ENCODE results near the gene CLIP1.

DNA sequence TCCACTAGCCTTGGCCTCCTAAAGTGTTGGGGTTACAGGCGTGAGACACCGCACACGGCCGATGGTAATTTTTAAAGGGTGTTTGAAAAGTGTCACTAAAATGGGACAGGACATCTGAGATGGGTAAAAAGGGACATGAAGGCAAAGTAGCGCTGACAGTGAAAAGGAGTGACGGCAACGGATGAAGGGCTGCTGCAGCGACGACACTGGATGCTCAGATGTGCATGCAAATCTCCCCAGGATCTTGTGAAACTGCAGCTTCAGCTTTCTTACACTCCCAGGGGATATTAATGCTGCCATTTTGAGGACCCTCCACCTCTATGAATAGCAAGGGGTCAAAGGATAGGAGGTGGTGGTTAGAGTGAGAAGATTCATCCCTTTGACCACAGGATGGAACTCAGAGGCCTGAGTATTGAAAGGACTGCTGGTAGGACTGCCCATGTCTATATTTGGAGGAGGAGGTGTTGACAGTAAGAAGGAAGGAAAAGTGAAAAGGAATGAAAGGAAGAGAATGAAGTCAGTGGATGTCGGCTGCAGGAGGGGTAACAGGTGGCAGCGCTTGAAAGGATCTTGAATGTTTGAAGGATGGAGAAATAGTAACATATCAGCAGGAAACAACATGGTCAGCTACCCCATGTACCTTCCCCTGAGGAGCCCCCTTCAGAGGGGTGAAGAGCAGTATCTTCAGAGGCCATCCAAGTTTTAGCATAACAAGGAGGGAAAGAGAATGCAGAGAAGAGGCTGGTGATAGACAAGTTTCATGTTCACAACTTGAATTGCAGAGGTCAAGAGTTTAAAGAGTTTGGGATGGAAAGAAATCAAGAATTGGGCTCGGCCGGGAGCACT is 37.1 kb downstream of the CLIP1 start:
- TF ChIP-seq TEAD4 (IDR thresholded peaks at IDR 0.05) (no peak), TAF1 (IDR thresholded peaks at IDR 0.05; ENCODE audit: low read depth) (no peak), RAD21 (IDR thresholded peaks at IDR 0.05; ENCODE audit: low read depth) (no peak), YY1 (IDR thresholded peaks at IDR 0.05; ENCODE audit: low read depth) (no peak), TCF12 (IDR thresholded peaks at IDR 0.05; ENCODE audit: low read depth) (no peak)
- TF ChIP-seq, protein P1, sequence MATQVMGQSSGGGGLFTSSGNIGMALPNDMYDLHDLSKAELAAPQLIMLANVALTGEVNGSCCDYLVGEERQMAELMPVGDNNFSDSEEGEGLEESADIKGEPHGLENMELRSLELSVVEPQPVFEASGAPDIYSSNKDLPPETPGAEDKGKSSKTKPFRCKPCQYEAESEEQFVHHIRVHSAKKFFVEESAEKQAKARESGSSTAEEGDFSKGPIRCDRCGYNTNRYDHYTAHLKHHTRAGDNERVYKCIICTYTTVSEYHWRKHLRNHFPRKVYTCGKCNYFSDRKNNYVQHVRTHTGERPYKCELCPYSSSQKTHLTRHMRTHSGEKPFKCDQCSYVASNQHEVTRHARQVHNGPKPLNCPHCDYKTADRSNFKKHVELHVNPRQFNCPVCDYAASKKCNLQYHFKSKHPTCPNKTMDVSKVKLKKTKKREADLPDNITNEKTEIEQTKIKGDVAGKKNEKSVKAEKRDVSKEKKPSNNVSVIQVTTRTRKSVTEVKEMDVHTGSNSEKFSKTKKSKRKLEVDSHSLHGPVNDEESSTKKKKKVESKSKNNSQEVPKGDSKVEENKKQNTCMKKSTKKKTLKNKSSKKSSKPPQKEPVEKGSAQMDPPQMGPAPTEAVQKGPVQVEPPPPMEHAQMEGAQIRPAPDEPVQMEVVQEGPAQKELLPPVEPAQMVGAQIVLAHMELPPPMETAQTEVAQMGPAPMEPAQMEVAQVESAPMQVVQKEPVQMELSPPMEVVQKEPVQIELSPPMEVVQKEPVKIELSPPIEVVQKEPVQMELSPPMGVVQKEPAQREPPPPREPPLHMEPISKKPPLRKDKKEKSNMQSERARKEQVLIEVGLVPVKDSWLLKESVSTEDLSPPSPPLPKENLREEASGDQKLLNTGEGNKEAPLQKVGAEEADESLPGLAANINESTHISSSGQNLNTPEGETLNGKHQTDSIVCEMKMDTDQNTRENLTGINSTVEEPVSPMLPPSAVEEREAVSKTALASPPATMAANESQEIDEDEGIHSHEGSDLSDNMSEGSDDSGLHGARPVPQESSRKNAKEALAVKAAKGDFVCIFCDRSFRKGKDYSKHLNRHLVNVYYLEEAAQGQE (IDR thresholded peaks at IDR 0.05; ENCODE audit: low read depth): no peak
